ENCODE results near the gene ERICH2. TPM values are rescaled to one million over a fixed set of nuclear protein-coding genes. Genes with fewer than 3 reads are reported as not detected.

Gene ERICH2
- total RNA-seq, 1 donor from 2014 or later = 0.94 TPM

GRCh38 chr2:170823088-170823897 lies 53.1 kb downstream of the ERICH2 start:
- Mint-ChIP-seq H3K27me3 (ENCODE audit: low read depth) (peaks cover 98% of the 10 kb centered on the region), H3K27ac (no peak overlapping the region), H3K4me3 (peak overlapping the region; percentile 53), H3K9me3 (no peaks in the 10 kb centered on the region), H3K4me1 (peaks cover 29% of the 10 kb centered on the region), H3K36me3 (no peaks in the 10 kb centered on the region)
- TF ChIP-seq CTCF (IDR thresholded peaks at IDR 0.05; ENCODE audit: unreplicated experiment) = no peak
- DNase-seq (ENCODE audit: low spot score in 2 of 2, unreplicated experiment in 2 of 2) = no peak

GRCh38 chr2:170823898-170824215 lies 53.7 kb downstream of the ERICH2 start:
- Mint-ChIP-seq H3K9me3 (no peaks in the 10 kb centered on the region), H3K36me3 (no peaks in the 10 kb centered on the region)
- DNase-seq (ENCODE audit: low spot score in 2 of 2, unreplicated experiment in 2 of 2) = no peak

GRCh38 chr2:170824526-170825015 lies 54.4 kb downstream of the ERICH2 start:
- Mint-ChIP-seq H3K9me3 (no peaks in the 10 kb centered on the region), H3K27ac (no peak overlapping the region), H3K4me1 (peaks cover 23% of the 10 kb centered on the region), H3K27me3 (ENCODE audit: low read depth) (peaks cover 98% of the 10 kb centered on the region), H3K36me3 (no peaks in the 10 kb centered on the region), H3K4me3 (no peak overlapping the region)
- no peak for DNase-seq (ENCODE audit: low spot score in 2 of 2, unreplicated experiment in 2 of 2)
- TF ChIP-seq CTCF (IDR thresholded peaks at IDR 0.05; ENCODE audit: unreplicated experiment) = no peak

More at GRCh38 chr2:170823898-170824215, 53.7 kb downstream of the ERICH2 start:
- Mint-ChIP-seq H3K27me3 (ENCODE audit: low read depth) (peaks cover 98% of the 10 kb centered on the region), H3K4me3 (peak overlapping the region; percentile 30), H3K4me1 (peaks cover 23% of the 10 kb centered on the region), H3K27ac (no peak overlapping the region)
- no peak for TF ChIP-seq CTCF (IDR thresholded peaks at IDR 0.05; ENCODE audit: unreplicated experiment)

- H3K27ac Mint-ChIP-seq = no peak overlapping the region
- H3K36me3 Mint-ChIP-seq = no peaks in the 10 kb centered on the region
- H3K27me3 Mint-ChIP-seq (ENCODE audit: low read depth) = peaks cover 86% of the 10 kb centered on the region
- DNase-seq (ENCODE audit: low spot score in 2 of 2, unreplicated experiment in 2 of 2) = no peak
- TF ChIP-seq CTCF (IDR thresholded peaks at IDR 0.05; ENCODE audit: unreplicated experiment) = no peak
- no peak overlapping the region for H3K4me3 Mint-ChIP-seq
- H3K9me3 Mint-ChIP-seq = no peaks in the 10 kb centered on the region
- H3K4me1 Mint-ChIP-seq = peaks cover 2% of the 10 kb centered on the region
Measured at GRCh38 chr2:170827841-170828532, 57.8 kb downstream of the ERICH2 start.

GRCh38 chr2:170828533-170828916 lies 58.3 kb downstream of the ERICH2 start:
- Mint-ChIP-seq H3K27ac (no peak overlapping the region), H3K4me1 (peaks cover 2% of the 10 kb centered on the region), H3K36me3 (no peaks in the 10 kb centered on the region), H3K9me3 (no peaks in the 10 kb centered on the region), H3K27me3 (ENCODE audit: low read depth) (peaks cover 86% of the 10 kb centered on the region), H3K4me3 (no peak overlapping the region)
- DNase-seq (ENCODE audit: low spot score in 2 of 2, unreplicated experiment in 2 of 2) = no peak
- no peak for TF ChIP-seq CTCF (IDR thresholded peaks at IDR 0.05; ENCODE audit: unreplicated experiment)

Data from mesothelial cell of epicardium (in vitro differentiated cells).